ES-I3 (cell line): ENCODE data around the gene USF3.

Experiments used
- H3K36me3 ChIP-seq: 2 replicates; pipeline ENCODE4 v1.6.1; 2013; ENCODE audit warnings: mild to moderate bottlenecking, low read length, control low read depth, moderate library complexity; ENCODE audit not compliant: insufficient read depth
- H3K4me1 ChIP-seq: 2 replicates; pipeline ENCODE4 v1.6.1; 2013; ENCODE audit warnings: mild to moderate bottlenecking, control low read depth, low read length; ENCODE audit not compliant: insufficient read depth
- H3K9ac ChIP-seq: 2 replicates; pipeline ENCODE4 v1.6.1; 2013; ENCODE audit warnings: low read depth, mild to moderate bottlenecking, low read length, moderate library complexity
- H3K9me3 ChIP-seq: 2 replicates; pipeline ENCODE4 v1.6.1; 2013; ENCODE audit warnings: mild to moderate bottlenecking, low read length, moderate library complexity; ENCODE audit not compliant: control insufficient read depth, insufficient read depth

Gene USF3

GRCh38 chr3:113695786-113696645 lies at the start of gene USF3:
TSS of gene USF3 (minus strand) at chr3:113696642. CDS start at chr3:113674878, 21,764 bp downstream.
- Histone ChIP-seq H3K4me1 (peaks cover 4% of the 10 kb centered on the region; the same call in 1 of the 2 replicates), H3K36me3 (no peaks in the 10 kb centered on the region), H3K9me3 (no peaks in the 10 kb centered on the region), H3K9ac (peak within 1 kb of the TSS; percentile 83)

DNA sequence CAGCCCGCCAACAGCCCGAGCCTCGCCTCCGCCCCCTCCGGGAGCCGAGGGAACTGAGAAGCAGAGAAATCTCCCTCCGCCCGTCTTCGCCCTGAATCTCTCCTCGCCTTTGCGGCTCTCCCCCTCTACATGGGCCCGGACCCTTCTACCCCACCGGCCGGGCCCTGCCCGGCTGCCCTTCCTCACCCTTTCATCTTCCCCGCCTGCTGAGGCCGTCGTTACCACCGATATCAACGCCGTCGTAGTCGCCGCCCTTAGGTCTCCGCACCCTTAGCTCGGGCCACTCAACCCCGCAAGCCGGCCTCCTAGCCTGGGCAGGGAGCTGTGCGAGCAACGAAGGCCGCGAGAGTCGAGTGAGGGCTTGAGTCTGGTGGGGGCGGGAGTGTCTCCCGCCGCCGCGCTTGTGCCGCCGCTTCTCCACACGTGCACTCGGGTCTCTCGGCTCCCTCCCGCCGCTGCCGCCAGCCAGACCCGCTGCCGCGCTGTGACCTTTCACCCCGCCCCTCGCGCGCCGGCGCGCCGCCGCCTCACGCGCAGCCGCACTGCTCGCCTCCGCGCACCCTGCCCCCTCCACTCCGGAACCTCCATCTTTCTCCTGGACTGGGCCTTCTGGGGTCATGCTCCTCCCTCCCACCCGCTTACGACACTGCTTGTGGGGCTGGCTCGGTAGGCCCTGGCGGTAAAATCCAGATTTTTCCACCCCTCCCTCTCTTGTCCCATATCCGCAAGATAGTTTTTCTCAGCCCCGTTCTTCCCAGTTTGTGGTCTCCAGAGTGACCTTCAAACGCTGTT lies 49.5 kb upstream of the USF3 start, which contains the start of gene NAA50:
Gene NAA50, minus strand, starts transcription at position 494 of the 792 bp plus-strand sequence. Its CDS starts 300 bp downstream, at position 194.
- no peaks in the 10 kb centered on the region; the same call in 1 of the 2 replicates for H3K4me1 ChIP-seq

DNA sequence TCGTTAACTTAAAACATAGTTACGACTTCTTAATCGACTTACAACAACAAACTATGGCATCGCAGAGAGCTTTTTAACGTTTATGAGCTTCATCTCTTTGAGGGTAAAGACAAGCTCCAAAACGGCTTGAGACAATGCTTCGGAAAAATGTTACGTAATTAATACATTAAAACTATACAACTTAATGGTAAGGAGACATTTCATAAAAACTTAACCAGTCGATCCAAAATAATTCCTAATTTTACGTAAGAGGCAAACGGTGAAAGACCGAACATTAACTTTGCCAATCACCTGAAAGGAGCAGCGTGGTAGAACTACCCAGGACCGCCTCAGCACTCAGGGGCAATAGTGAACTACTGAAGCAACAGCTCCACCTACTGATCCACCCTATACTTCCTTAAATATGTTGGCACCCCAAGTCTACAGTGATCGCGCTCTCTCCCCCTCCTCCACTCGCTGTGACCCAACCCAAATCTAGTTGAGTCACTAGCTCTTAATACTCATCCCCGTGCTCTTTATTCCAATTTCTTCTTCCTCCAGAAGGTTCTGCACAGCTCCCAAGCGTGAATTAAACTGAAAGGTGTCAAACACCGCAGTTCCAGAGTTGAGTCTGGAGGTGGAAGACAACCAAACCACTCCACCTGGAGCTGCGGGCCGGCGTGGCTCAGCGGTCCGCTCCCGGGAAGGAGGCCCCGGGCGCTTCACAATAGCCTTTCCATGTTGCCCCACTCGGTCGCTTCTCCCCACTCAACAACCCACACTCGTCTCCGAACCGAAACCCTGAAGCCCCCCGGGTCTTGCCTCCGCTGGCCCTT lies 48.7 kb upstream of the USF3 start:
- Histone ChIP-seq H3K9me3 (no peaks in the 10 kb centered on the region), H3K4me1 (no peaks in the 10 kb centered on the region; the same call in 1 of the 2 replicates), H3K9ac (peak overlapping the region; percentile 93), H3K36me3 (peaks cover 4% of the 10 kb centered on the region; the same call in 1 of the 2 replicates)

More for the DNA sequence above, 49.5 kb upstream of the USF3 start, which contains the start of gene NAA50:
- Histone ChIP-seq H3K36me3 (peaks cover 4% of the 10 kb centered on the region; the same call in 1 of the 2 replicates), H3K9ac (peak within 1 kb of the TSS; percentile 93), H3K9me3 (no peaks in the 10 kb centered on the region)

- peaks cover 4% of the 10 kb centered on the region; the same call in 1 of the 2 replicates for H3K36me3 ChIP-seq
- no peaks in the 10 kb centered on the region; the same call in 1 of the 2 replicates for H3K4me1 ChIP-seq
- H3K9ac ChIP-seq, result no peak overlapping the region
- no peaks in the 10 kb centered on the region for H3K9me3 ChIP-seq
These were observed 46.7 kb upstream of the USF3 start for GRCh38 chr3:113743006-113743630.

- Histone ChIP-seq H3K4me1 (peaks cover 11% of the 10 kb centered on the region; the same call in 1 of the 2 replicates), H3K9ac (no peak overlapping the region), H3K9me3 (no peaks in the 10 kb centered on the region), H3K36me3 (peaks cover 4% of the 10 kb centered on the region; the same call in 1 of the 2 replicates)
These were observed 45.2 kb upstream of the USF3 start for GRCh38 chr3:113741620-113742019.

DNA sequence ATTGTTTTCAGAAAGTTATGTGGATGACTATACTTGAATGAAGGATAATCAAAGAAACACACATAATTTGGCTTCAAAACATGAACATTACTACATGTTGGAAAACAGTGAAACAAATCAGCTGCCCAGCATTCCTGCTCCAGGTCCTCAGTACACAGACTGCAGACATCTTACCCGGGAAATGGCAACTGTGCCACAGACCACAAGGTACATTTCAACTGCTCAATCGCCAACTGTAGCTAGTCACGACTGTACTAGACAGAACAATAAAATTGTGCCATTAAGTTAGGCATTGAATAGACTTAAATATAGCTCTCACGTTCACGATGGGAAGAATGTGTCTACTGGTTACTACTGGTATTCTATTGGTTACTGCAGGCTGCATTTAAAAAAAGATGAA lies 44.6 kb upstream of the USF3 start:
- Histone ChIP-seq H3K9ac (no peak overlapping the region), H3K36me3 (peaks cover 4% of the 10 kb centered on the region; the same call in 1 of the 2 replicates), H3K4me1 (peaks cover 14% of the 10 kb centered on the region; the same call in 1 of the 2 replicates), H3K9me3 (no peaks in the 10 kb centered on the region)

DNA sequence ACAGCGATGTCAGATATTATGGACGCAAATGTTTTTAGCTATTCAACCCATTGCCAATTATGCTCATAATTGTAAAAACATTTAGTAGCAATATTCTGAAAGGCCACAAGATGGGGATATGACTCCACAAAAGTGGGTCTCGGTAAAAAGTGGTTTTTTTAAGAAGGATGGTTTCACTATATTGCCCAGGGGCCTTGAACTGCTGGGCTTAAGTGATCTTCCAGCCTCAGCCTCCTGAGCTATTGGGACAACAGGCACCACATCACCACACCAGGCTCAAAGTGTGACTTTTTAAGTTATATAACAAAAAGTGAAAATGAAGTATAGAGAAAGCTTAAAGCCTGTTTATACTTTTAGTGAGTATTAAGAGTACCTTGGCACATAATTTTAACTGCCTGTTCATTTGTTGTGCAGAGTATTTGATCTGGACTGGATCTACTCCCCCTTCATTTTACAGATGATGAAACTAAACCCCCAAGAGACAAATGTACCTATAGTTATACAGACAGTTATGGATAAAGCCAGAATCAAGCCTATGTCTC lies 40.2 kb upstream of the USF3 start:
- peaks cover 16% of the 10 kb centered on the region; the same call in 1 of the 2 replicates for H3K4me1 ChIP-seq
- no peaks in the 10 kb centered on the region for H3K36me3 ChIP-seq
- H3K9ac ChIP-seq, result no peak overlapping the region
- no peaks in the 10 kb centered on the region for H3K9me3 ChIP-seq

- H3K4me1 ChIP-seq, result peaks cover 5% of the 10 kb centered on the region; the same call in 1 of the 2 replicates
These were observed 35.3 kb upstream of the USF3 start for GRCh38 chr3:113731694-113732093.

GRCh38 chr3:113730550-113730949 lies 34.1 kb upstream of the USF3 start:
- Histone ChIP-seq H3K9me3 (no peaks in the 10 kb centered on the region), H3K36me3 (no peaks in the 10 kb centered on the region), H3K4me1 (no peaks in the 10 kb centered on the region), H3K9ac (no peak overlapping the region)

More at GRCh38 chr3:113731694-113732093, 35.3 kb upstream of the USF3 start:
- Histone ChIP-seq H3K9me3 (no peaks in the 10 kb centered on the region), H3K36me3 (no peaks in the 10 kb centered on the region), H3K9ac (no peak overlapping the region)

DNA sequence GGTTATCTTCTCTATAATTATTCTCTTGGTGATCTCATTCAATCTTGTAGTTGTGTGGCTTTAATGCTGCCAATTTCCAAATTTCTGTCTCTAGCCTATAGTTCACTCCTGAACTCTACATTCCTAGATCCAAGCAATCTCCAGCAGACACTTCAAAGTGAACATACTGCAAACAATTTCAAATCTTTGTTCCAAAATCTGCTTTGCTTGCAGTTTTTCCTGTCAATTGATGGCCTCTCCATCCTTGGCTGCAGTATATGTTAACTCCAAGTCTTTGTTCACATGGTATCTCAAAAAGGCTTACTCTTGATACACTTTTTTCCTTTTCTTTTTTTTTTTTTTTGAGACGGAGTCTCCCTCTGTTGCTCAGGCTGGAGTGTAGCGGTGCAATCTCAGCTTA lies 32.2 kb upstream of the USF3 start:
- H3K9me3 ChIP-seq, result no peaks in the 10 kb centered on the region
- H3K9ac ChIP-seq, result no peak overlapping the region
- no peaks in the 10 kb centered on the region for H3K4me1 ChIP-seq
- no peaks in the 10 kb centered on the region; the same call in 1 of the 2 replicates for H3K36me3 ChIP-seq

DNA sequence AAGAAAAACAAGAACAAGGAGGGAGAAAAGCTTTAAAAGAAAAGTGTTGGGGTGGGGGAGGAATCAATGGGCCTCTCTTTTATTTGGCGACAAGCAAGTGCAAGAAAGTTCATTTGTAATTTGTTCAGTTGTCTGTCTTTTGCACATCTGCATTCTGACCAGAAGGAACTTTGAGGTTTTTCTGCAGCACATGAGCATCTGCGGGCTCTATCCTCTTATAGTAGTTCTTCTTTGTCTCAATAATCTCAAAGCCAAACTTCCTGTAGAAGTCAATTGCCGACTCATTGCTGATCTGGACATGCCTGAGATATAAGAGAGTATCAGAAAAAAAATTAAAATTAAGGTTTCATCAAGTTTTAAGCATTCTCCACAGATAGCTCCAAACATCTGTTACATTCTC lies 25.2 kb upstream of the USF3 start:
- H3K36me3 ChIP-seq, result peaks cover 10% of the 10 kb centered on the region; the same call in 1 of the 2 replicates
- H3K9me3 ChIP-seq, result no peaks in the 10 kb centered on the region
- H3K9ac ChIP-seq, result no peak overlapping the region
- H3K4me1 ChIP-seq, result no peaks in the 10 kb centered on the region

- H3K9me3 ChIP-seq, result no peaks in the 10 kb centered on the region
These were observed 23.3 kb upstream of the USF3 start for GRCh38 chr3:113719758-113720157.

GRCh38 chr3:113719294-113719693 lies 22.9 kb upstream of the USF3 start:
- H3K36me3 ChIP-seq, result peaks cover 10% of the 10 kb centered on the region; the same call in 1 of the 2 replicates
- H3K9me3 ChIP-seq, result no peaks in the 10 kb centered on the region
- H3K9ac ChIP-seq, result no peak overlapping the region
- H3K4me1 ChIP-seq, result no peaks in the 10 kb centered on the region

More at GRCh38 chr3:113719758-113720157, 23.3 kb upstream of the USF3 start:
- Histone ChIP-seq H3K9ac (no peak overlapping the region), H3K36me3 (peaks cover 10% of the 10 kb centered on the region; the same call in 1 of the 2 replicates), H3K4me1 (no peaks in the 10 kb centered on the region)
